B cell (primary cell): ENCODE measurements around the gene SALL4. TPM values are rescaled to one million over a fixed set of nuclear protein-coding genes. Genes with fewer than 3 reads are reported as not detected.

ENCODE experiments used
- ATAC-seq: fragments of 200-7000 bp; cut with Tn5 transposase; one replicate; pipeline ENCODE4 v1.10.0; 2021; ENCODE audit warnings: low read depth, mild to moderate bottlenecking, moderate number of reproducible peaks, moderate library complexity
- CTCF ChIA-PET: fragments of 350-600 bp; sonication (Branson Sonifier 250); formaldehyde crosslinking; loops from one replicate; lab custom pipeline; 2021; ENCODE audit warnings: antibody characterized with exemption, inconsistent platforms; lab: Charles Lee
- POLR2A ChIA-PET: fragments of 350-600 bp; sonication (Branson Sonifier 250); formaldehyde crosslinking; loops from one replicate; lab custom pipeline; 2021; ENCODE audit warnings: antibody characterized with exemption; lab: Charles Lee
- DNase-seq: peaks from one replicate; pipeline ENCODE4 v3.0.0; 2013
- H2AFZ ChIP-seq: 2 replicates; pipeline ENCODE4 v1.6.1; 2012; ENCODE audit warnings: mild to moderate bottlenecking, low read depth, low read length; ENCODE audit not compliant: insufficient read depth, poor library complexity, severe bottlenecking
- H3K27ac ChIP-seq, 2 donors: 1 replicate in 1 of 2; 2 replicates in 1 of 2; pipeline ENCODE4 v1.5.1; 2012 to 2013; ENCODE audit warnings: low read length in 2 of 2, mild to moderate bottlenecking in 2 of 2, moderate library complexity in 1 of 2
- H3K27me3 ChIP-seq, 4 experiments: fragments of 200-600 bp in 1 of 4; sonication (generic) in 1 of 4; replicated peaks in 1 of 4; 1 replicate in 2 of 4; 2 replicates in 2 of 4; pipeline versions ENCODE4 v1.6.1 to v1.7.0; 2013 to 2016; ENCODE audit warnings: low read length in 3 of 4, mild to moderate bottlenecking in 2 of 4, mixed read lengths in 1 of 4, moderate library complexity in 1 of 4; ENCODE audit not compliant: insufficient read depth in 4 of 4, control insufficient read depth in 3 of 4; ENCODE audit errors: control extremely low read depth in 1 of 4
- H3K36me3 ChIP-seq, 2 experiments: replicated peaks in 1 of 2; 1 replicate in 1 of 2; 2 replicates in 1 of 2; pipeline versions ENCODE4 v1.6.1 to v1.7.1; 2013; ENCODE audit warnings: low read length in 1 of 2; ENCODE audit not compliant: insufficient read depth in 2 of 2, control insufficient read depth in 1 of 2; ENCODE audit errors: control extremely low read depth in 1 of 2, extremely low read depth in 1 of 2
- H3K4me1 ChIP-seq, 2 donors: fragments of 200-600 bp in 1 of 2; sonication (generic) in 1 of 2; 1 replicate in 1 of 2; 2 replicates in 1 of 2; pipeline versions ENCODE4 v1.5.1 to v1.6.1; 2013 to 2017; ENCODE audit warnings: low read length in 2 of 2; ENCODE audit not compliant: control insufficient read depth in 2 of 2, insufficient read depth in 2 of 2
- H3K4me2 ChIP-seq: replicated peaks from 2 replicates; pipeline ENCODE3; 2012; ENCODE audit warnings: mild to moderate bottlenecking, low read depth, low read length; ENCODE audit not compliant: poor library complexity, severe bottlenecking
- H3K4me3 ChIP-seq, 5 experiments: fragments of 200-600 bp in 1 of 5; sonication (generic) in 1 of 5; 1 replicate in 3 of 5; 2 replicates in 2 of 5; pipeline versions ENCODE4 v1.5.1 to v1.7.0; 2011 to 2016; ENCODE audit warnings: low read length in 4 of 5, mild to moderate bottlenecking in 4 of 5, low read depth in 2 of 5, control low read depth in 1 of 5, moderate library complexity in 1 of 5; ENCODE audit not compliant: insufficient read depth in 1 of 5; ENCODE audit errors: control extremely low read depth in 1 of 5, extremely low read depth in 1 of 5
- H3K79me2 ChIP-seq: fragments of 200-600 bp; sonication (generic); one replicate; pipeline ENCODE4 v1.6.0; 2016; ENCODE audit warnings: low read length; ENCODE audit not compliant: control insufficient read depth, insufficient read depth
- H3K9ac ChIP-seq: fragments of 200-600 bp; sonication (generic); 2 replicates; pipeline ENCODE4 v1.6.1; 2017; ENCODE audit warnings: mild to moderate bottlenecking, low read length, moderate library complexity
- H3K9me3 ChIP-seq, 3 donors: one replicate each; pipeline versions ENCODE4 v1.6.1 to v1.7.1; 2013; ENCODE audit warnings: low read length in 2 of 3; ENCODE audit not compliant: control insufficient read depth in 2 of 3, insufficient read depth in 1 of 3; ENCODE audit errors: control extremely low read depth in 1 of 3
- H4K20me1 ChIP-seq: 2 replicates; pipeline ENCODE4 v1.6.0; 2012; ENCODE audit warnings: mild to moderate bottlenecking, low read length; ENCODE audit not compliant: insufficient read depth, control insufficient read depth, poor library complexity, severe bottlenecking
- H3K27ac Mint-ChIP-seq: one replicate; pipeline ENCODE4 v1.8.0; 2021; ENCODE audit warnings: mixed read lengths
- H3K27me3 Mint-ChIP-seq: one replicate; pipeline ENCODE4 v1.8.0; 2021; ENCODE audit warnings: mixed read lengths
- H3K4me1 Mint-ChIP-seq: one replicate; pipeline ENCODE4 v1.8.0; 2021; ENCODE audit warnings: mixed read lengths
- H3K4me3 Mint-ChIP-seq: one replicate; pipeline ENCODE4 v1.8.0; 2021; ENCODE audit warnings: mixed read lengths
- H3K9me3 Mint-ChIP-seq: one replicate; pipeline ENCODE4 v1.8.0; 2022; ENCODE audit warnings: mixed read lengths; ENCODE audit not compliant: insufficient read depth
- CTCF ChIP-seq: fragments of 200-600 bp; IDR thresholded peaks from one replicate; pipeline ENCODE4 v1.8.0; 2022; ENCODE audit warnings: antibody characterized with exemption, mild to moderate bottlenecking
- EZH2 ChIP-seq: IDR thresholded peaks from 2 replicates; pipeline ENCODE4 v1.6.1; 2012; ENCODE audit warnings: borderline replicate concordance, low read depth, mild to moderate bottlenecking, moderate library complexity, low read length; ENCODE audit not compliant: insufficient read depth, poor library complexity, severe bottlenecking
- WGBS: methylation state at CpG from one replicate; pipeline ENCODE4 v1.1.5; 2013; ENCODE audit warnings: missing lambda C conversion rate; ENCODE audit not compliant: insufficient coverage; 5-methylcytosine and 5-hydroxymethylcytosine counted together
- intact Hi-C: fragments of 100-400 bp; cut with micrococcal nuclease; formaldehyde crosslinking; loops from one replicate; pipeline ENCODE4 v1.10.0; 2022
- polyA plus RNA-seq: library from polyadenylated mRNA; depleted of rRNA; stranded (reverse); fragments of >200 nt; gene quantifications from 2 replicates; pipeline ENCODE4 v1.2.3, GENCODE V29; 2012
- total RNA-seq, 2 donors: library from RNA; stranded (reverse); fragments of 120-200 nt in 1 of 2; gene quantifications; 1 replicate in 1 of 2; 2 replicates in 1 of 2; pipeline versions ENCODE4 v1.2.3 to v1.2.4, GENCODE V29; 2013 to 2022

SALL4 gene
- total and polyA plus RNA-seq, 2 donors (not counting 1 experiment from before 2014, with no cell fraction given), result 0.21 TPM; not detected in 1

GRCh38 chr20:51792960-51793359 lies 9.4 kb downstream of the SALL4 start:
- WGBS, result 43% methylated on average over 1 of the region's 7 CpGs
- no peak for ATAC-seq

GRCh38 chr20:51791626-51792025 lies 10.7 kb downstream of the SALL4 start:
- no peaks in the 10 kb centered on the region for H3K9me3 Mint-ChIP-seq

More at GRCh38 chr20:51792960-51793359, 9.4 kb downstream of the SALL4 start:
- no peaks in the 10 kb centered on the region for H3K79me2 ChIP-seq
- no peak overlapping the region for H3K9ac ChIP-seq
- TF ChIP-seq EZH2 (no peak), CTCF (no peak)
- H3K27ac ChIP-seq, result no peak overlapping the region
- H3K9me3 ChIP-seq, result no peaks in the 10 kb centered on the region
- DNase-seq, result no peak
- no peaks in the 10 kb centered on the region for H4K20me1 ChIP-seq
- H3K4me1 Mint-ChIP-seq, result no peaks in the 10 kb centered on the region
- peaks cover 0 to under 1% (median 0%) of the 10 kb centered on the region in 4 experiments for H3K27me3 ChIP-seq
- ChIA-PET CTCF (no interaction called here), POLR2A (no interaction called here)
- no peak overlapping the region for H3K27ac Mint-ChIP-seq
- no peak overlapping the region for H2AFZ ChIP-seq
- no peak overlapping the region for H3K4me2 ChIP-seq
- no peaks in the 10 kb centered on the region for H3K4me1 ChIP-seq
- H3K27me3 Mint-ChIP-seq, result peaks cover 21% of the 10 kb centered on the region
- no peaks in the 10 kb centered on the region for H3K9me3 Mint-ChIP-seq
- no peaks in the 10 kb centered on the region for H3K36me3 ChIP-seq
- H3K4me3 ChIP-seq, result no peak overlapping the region
- intact Hi-C loops, result no loop called here
- no peak overlapping the region for H3K4me3 Mint-ChIP-seq

More at GRCh38 chr20:51791626-51792025, 10.7 kb downstream of the SALL4 start:
- intact Hi-C loops, result no loop called here
- Histone ChIP-seq H3K4me1 (no peaks in the 10 kb centered on the region), H3K27me3 (no peaks in the 10 kb centered on the region), H3K9me3 (no peaks in the 10 kb centered on the region), H3K4me2 (no peak overlapping the region), H3K79me2 (no peaks in the 10 kb centered on the region), H2AFZ (no peak overlapping the region), H3K4me3 (no peak overlapping the region), H3K27ac (no peak overlapping the region), H3K9ac (no peak overlapping the region), H4K20me1 (no peaks in the 10 kb centered on the region), H3K36me3 (no peaks in the 10 kb centered on the region)
- Mint-ChIP-seq H3K4me1 (no peaks in the 10 kb centered on the region), H3K27me3 (peaks cover 13% of the 10 kb centered on the region), H3K4me3 (no peak overlapping the region), H3K27ac (no peak overlapping the region)
- DNase-seq, result no peak
- no peak for TF ChIP-seq CTCF
- no peak for TF ChIP-seq EZH2
- 93% methylated on average over 13 of the region's 13 CpGs for WGBS
- ChIA-PET POLR2A (no interaction called here), CTCF (no interaction called here)
- ATAC-seq, result no peak
